ENCODE data around the gene GALK1.
A peak's percentile ranks its signal among the peaks of the same experiment; 100 is the strongest.

The GALK1 gene

DNA sequence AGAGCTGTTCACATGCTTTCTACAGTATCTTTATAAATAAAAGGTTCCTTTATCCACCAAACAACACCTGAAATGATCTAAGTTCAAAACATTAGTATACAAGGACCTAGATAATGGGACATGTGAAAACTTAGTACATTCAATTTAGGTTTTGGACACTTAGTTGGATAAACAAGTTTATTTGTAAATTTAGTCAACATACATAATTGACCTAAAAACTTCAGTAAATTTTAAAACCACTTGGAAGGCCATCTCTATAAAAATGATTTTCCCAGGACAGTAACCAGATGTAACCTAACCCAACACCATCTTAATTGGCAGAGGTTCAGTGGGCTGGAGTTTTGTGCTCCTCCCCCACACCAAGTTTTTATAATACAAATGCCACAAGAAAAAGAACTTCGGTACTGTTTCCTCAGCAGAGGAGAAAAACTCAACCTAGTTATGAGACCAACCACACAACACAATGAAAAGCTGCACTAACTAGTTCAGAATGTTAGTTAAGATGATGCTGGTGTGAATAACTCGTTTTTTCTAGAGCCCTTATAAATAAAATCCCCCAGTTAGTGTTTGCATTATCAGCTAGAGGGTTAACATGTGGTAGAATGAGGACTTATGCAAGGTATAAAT is 12.4 kb upstream of the GALK1 start:
- no peak for TF ChIP-seq CTCF (IDR thresholded peaks at IDR 0.05; ENCODE audit: low read depth, low read length, missing control alignments)
- peak overlapping the region; percentile 91 for H3K4me3 ChIP-seq (replicated peaks; ENCODE audit: low read depth, low read length)
- no peak for DNase-seq (ENCODE audit: extremely low read depth, low read depth)

DNA sequence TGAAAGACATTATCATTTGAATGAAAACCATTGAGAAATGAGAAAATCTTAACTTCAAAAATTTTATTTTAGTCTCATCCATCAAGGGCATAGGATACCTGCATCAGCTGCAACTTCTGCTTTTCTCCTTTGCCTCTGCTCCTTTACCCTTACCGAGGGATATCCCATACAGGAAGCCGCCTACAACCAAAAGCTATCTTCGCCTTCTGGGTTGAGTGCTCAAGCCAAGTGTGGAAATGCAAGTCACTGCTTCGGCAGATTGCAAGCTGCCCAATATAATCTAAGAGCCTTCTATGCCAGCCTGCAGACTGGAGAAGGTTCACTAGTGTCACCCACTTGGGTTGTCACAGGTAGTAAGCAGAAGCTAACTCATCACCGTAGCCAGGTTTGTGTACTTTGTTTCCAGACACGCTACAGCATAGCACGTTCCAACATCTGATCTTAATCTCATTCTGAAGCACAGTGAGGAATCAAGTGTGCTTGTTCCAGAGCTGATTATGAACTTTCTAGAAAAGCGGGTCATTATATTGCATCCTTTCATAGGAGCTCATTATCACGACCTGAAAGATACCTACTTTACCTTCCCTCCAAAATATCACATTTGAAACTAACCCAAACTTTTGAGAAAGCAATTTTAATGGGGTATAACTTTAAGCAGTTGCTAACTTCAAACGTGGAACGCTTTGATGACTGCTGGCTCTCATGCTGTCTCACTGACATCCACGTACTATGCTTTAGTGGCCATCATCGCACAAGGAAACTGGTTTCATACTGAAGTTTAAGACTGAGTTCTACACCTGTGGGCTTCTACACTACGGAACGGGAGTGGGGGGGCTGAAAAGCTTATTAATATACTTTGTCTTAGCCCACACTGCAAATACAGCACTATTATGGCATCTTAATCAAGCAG is 11.6 kb upstream of the GALK1 start:
- peak overlapping the region; percentile 91 for H3K4me3 ChIP-seq (replicated peaks; ENCODE audit: low read depth, low read length)
- no peak for TF ChIP-seq CTCF (IDR thresholded peaks at IDR 0.05; ENCODE audit: low read depth, low read length, missing control alignments)
- no peak for DNase-seq (ENCODE audit: extremely low read depth, low read depth)

GRCh38 chr17:75774991-75775668 is 10.1 kb upstream of the GALK1 start:
- no peak overlapping the region for H3K4me3 ChIP-seq (replicated peaks; ENCODE audit: low read depth, low read length)
- no peak for TF ChIP-seq CTCF (IDR thresholded peaks at IDR 0.05; ENCODE audit: low read depth, low read length, missing control alignments)
- no peak for DNase-seq (ENCODE audit: extremely low read depth, low read depth)

DNA sequence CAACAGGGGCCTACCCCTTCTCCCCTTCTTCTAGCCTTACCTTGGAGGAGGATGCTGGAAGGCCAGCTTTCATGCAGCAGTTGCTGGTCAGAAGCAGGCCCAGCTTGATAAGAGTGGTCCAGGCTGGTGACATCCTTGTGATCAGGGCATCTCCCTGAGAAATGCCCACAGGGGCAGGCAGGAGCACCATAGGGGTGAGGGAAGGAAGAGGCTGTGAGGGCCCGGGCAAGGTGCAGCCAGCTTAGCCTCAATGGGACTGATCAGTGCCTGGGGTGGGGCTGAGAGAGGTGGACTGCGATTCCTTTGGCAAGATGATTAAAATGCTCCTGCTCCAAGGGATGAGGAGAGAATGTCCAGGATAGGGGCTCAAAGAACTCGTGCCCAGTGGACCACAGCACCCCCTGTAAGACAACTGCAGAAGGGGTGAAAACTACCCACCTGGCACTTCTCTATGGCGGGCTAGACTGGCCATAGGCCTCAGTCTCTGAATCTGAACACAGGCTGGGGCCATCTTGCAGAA is 9.5 kb upstream of the GALK1 start:
- TF ChIP-seq CTCF (IDR thresholded peaks at IDR 0.05; ENCODE audit: low read depth, low read length, missing control alignments): no peak
- no peak overlapping the region for H3K4me3 ChIP-seq (replicated peaks; ENCODE audit: low read depth, low read length)
- DNase-seq (ENCODE audit: extremely low read depth, low read depth): no peak

- no peak for TF ChIP-seq CTCF (IDR thresholded peaks at IDR 0.05; ENCODE audit: low read depth, low read length, missing control alignments)
- no peak overlapping the region for H3K4me3 ChIP-seq (replicated peaks; ENCODE audit: low read depth, low read length)
- no peak for DNase-seq (ENCODE audit: extremely low read depth, low read depth)
Observed at GRCh38 chr17:75773808-75774470, 8.9 kb upstream of the GALK1 start.

DNA sequence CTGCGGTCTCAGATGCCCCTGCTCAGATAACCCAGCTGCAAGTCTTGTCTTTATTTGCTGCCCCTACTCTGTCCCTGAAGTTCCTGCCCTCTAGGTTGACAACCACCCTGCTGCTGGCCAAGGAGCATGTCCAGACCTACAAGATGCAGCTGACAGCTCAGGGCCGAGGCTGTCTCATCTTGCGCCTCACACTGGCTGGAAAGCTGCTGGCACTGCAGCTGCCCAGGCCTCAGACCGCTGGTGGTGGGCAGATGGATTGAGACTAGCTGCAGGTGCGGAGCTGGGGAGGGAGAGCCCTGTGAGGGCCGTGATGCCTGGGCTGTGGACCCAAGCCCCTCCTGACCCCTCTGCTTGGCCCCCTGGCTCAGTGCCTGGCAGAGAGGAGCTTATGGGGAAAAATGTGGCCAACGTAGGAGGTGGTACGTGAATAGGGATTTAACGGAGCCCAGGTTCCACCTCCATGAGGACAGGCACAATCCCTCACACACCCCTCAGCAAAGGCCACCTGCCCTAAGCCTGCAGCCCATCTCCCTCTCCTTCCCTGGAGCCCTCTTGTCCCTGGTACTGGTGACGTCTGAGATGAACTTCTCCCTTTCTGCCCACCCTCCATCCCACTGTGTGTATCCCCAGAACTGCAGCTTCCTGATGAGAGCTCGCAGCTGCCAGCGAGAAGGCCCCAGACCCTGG is 8.3 kb upstream of the GALK1 start:
- no peak for DNase-seq (ENCODE audit: extremely low read depth, low read depth)
- no peak for TF ChIP-seq CTCF (IDR thresholded peaks at IDR 0.05; ENCODE audit: low read depth, low read length, missing control alignments)
- no peak overlapping the region for H3K4me3 ChIP-seq (replicated peaks; ENCODE audit: low read depth, low read length)

Measured in HFF-Myc (cell line).